Measurements from ENCODE around the gene DAZ4. TPM values are rescaled to one million over a fixed set of nuclear protein-coding genes. Genes with fewer than 3 reads are reported as not detected.
"Not testable (repeated sequence)": the region's sequence is repeated elsewhere in the genome, so short reads cannot be mapped to it uniquely, and the experiment has no call there.

Gene DAZ4, protein sequence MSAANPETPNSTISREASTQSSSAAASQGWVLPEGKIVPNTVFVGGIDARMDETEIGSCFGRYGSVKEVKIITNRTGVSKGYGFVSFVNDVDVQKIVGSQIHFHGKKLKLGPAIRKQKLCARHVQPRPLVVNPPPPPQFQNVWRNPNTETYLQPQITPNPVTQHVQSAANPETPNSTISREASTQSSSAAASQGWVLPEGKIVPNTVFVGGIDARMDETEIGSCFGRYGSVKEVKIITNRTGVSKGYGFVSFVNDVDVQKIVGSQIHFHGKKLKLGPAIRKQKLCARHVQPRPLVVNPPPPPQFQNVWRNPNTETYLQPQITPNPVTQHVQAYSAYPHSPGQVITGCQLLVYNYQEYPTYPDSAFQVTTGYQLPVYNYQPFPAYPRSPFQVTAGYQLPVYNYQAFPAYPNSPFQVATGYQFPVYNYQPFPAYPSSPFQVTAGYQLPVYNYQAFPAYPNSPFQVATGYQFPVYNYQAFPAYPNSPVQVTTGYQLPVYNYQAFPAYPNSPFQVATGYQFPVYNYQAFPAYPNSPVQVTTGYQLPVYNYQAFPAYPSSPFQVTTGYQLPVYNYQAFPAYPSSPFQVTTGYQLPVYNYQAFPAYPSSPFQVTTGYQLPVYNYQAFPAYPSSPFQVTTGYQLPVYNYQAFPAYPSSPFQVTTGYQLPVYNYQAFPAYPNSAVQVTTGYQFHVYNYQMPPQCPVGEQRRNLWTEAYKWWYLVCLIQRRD
- not detected for total RNA-seq (ENCODE audit: unreplicated experiment)
- long read RNA-seq = 0 reads

DNA sequence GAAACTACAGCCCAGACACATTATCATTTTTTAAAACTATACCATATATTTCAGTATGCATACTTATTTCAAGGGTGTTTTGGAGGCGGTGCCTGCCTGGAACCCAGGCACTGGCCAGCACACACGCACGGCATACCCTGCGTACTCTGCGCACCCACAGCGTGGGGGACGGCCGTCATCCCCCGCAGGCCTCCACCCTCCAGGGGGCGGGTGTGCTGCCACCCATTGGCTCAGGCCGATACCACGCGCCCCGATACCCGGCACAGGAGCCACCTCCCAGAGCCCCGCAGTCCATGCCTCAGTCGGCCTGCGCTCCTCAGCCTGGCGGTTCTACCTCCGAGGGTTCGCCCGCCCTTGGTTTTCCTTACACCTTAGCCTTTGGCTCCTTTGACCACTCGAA, at the start of gene DAZ4:
DAZ4 (plus strand) TSS at position 301 of the 400 bp plus-strand sequence. CDS start 208 bp downstream, outside the sequence.
- H3K9me3 Mint-ChIP-seq (ENCODE audit: unreplicated experiment); H3K36me3 Mint-ChIP-seq (ENCODE audit: unreplicated experiment); H3K4me3 Mint-ChIP-seq (ENCODE audit: unreplicated experiment); H3K27me3 Mint-ChIP-seq (ENCODE audit: unreplicated experiment); H3K4me1 Mint-ChIP-seq (ENCODE audit: low read depth, unreplicated experiment); H3K27ac Mint-ChIP-seq (ENCODE audit: unreplicated experiment); DNase-seq: not testable (repeated sequence)

DNA sequence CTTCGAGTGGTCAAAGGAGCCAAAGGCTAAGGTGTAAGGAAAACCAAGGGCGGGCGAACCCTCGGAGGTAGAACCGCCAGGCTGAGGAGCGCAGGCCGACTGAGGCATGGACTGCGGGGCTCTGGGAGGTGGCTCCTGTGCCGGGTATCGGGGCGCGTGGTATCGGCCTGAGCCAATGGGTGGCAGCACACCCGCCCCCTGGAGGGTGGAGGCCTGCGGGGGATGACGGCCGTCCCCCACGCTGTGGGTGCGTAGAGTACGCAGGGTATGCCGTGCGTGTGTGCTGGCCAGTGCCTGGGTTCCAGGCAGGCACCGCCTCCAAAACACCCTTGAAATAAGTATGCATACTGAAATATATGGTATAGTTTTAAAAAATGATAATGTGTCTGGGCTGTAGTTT, 20.4 kb upstream of the DAZ4 start, which contains the start of gene DAZ3:
DAZ3 (minus strand) TSS at position 101 of the 400 bp plus-strand sequence. CDS start 208 bp downstream, outside the sequence.
- not testable (repeated sequence) for H3K27me3 Mint-ChIP-seq (ENCODE audit: unreplicated experiment); H3K9me3 Mint-ChIP-seq (ENCODE audit: unreplicated experiment); H3K4me3 Mint-ChIP-seq (ENCODE audit: unreplicated experiment); H3K4me1 Mint-ChIP-seq (ENCODE audit: low read depth, unreplicated experiment); H3K27ac Mint-ChIP-seq (ENCODE audit: unreplicated experiment); DNase-seq; H3K36me3 Mint-ChIP-seq (ENCODE audit: unreplicated experiment)

DNA sequence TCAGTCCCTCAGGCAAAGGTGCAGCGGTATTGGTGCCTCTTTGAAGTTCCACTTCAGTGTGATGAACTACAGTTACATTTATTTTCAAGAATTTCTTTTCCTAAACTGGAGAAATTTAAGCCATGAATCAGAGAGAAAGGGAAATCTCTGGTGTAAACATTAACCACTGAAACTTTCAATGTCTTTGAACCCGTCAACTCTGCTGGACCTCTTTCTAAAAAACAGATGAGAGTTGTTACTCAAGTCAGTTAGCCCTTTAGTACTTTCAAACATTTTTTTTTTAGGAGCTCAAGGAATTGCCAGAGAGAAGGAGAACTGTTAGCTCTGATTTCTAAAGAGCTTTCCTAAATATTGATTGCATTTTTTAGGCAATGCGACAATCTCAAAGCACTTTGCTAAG, 11.9 kb upstream of the DAZ4 start:
- not testable (repeated sequence) for H3K4me3 Mint-ChIP-seq (ENCODE audit: unreplicated experiment); H3K27ac Mint-ChIP-seq (ENCODE audit: unreplicated experiment); H3K36me3 Mint-ChIP-seq (ENCODE audit: unreplicated experiment); DNase-seq; H3K9me3 Mint-ChIP-seq (ENCODE audit: unreplicated experiment); H3K27me3 Mint-ChIP-seq (ENCODE audit: unreplicated experiment); H3K4me1 Mint-ChIP-seq (ENCODE audit: low read depth, unreplicated experiment)

GRCh38 chrY:24824184-24824879, 9.4 kb upstream of the DAZ4 start:
- H3K4me1 Mint-ChIP-seq (ENCODE audit: low read depth, unreplicated experiment); DNase-seq; H3K27me3 Mint-ChIP-seq (ENCODE audit: unreplicated experiment); H3K4me3 Mint-ChIP-seq (ENCODE audit: unreplicated experiment); H3K9me3 Mint-ChIP-seq (ENCODE audit: unreplicated experiment); H3K27ac Mint-ChIP-seq (ENCODE audit: unreplicated experiment); H3K36me3 Mint-ChIP-seq (ENCODE audit: unreplicated experiment): not testable (repeated sequence)

DNA sequence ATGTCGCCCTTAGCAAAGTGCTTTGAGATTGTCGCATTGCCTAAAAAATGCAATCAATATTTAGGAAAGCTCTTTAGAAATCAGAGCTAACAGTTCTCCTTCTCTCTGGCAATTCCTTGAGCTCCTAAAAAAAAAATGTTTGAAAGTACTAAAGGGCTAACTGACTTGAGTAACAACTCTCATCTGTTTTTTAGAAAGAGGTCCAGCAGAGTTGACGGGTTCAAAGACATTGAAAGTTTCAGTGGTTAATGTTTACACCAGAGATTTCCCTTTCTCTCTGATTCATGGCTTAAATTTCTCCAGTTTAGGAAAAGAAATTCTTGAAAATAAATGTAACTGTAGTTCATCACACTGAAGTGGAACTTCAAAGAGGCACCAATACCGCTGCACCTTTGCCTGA, 8.7 kb upstream of the DAZ4 start:
- H3K9me3 Mint-ChIP-seq (ENCODE audit: unreplicated experiment); H3K4me1 Mint-ChIP-seq (ENCODE audit: low read depth, unreplicated experiment); H3K4me3 Mint-ChIP-seq (ENCODE audit: unreplicated experiment); DNase-seq; H3K27ac Mint-ChIP-seq (ENCODE audit: unreplicated experiment); H3K27me3 Mint-ChIP-seq (ENCODE audit: unreplicated experiment); H3K36me3 Mint-ChIP-seq (ENCODE audit: unreplicated experiment): not testable (repeated sequence)

Other genes starting within 250 kb of the DAZ4 start
- not detected for gene BPY2B, start 215.9 kb upstream of the DAZ4 start, total RNA-seq (ENCODE audit: unreplicated experiment)
- gene DAZ3, start 20.5 kb upstream of the DAZ4 start, total RNA-seq (ENCODE audit: unreplicated experiment) = not detected
- gene BPY2C, start 218.2 kb downstream of the DAZ4 start, total RNA-seq (ENCODE audit: unreplicated experiment) = not detected